Prostate gland (tissue), 2 donors: Measurements from ENCODE around the gene KCTD21. TPM values are rescaled to one million over a fixed set of nuclear protein-coding genes. Genes with fewer than 3 reads are reported as not detected.

Experiments
- DNase-seq: peaks from one replicate; pipeline ENCODE4 v3.0.0-alpha.2; 2019; ENCODE audit warnings: low spot score
- H3K27ac ChIP-seq, 2 donors: fragments of 200-600 bp; sonication (generic); 2 replicates each; pipeline ENCODE4 v1.5.1; 2017 to 2019
- H3K27me3 ChIP-seq: fragments of 200-600 bp; sonication (generic); replicated peaks from 2 replicates; pipeline ENCODE4 v1.5.1; 2019; ENCODE audit not compliant: insufficient read depth
- H3K36me3 ChIP-seq, 2 donors: fragments of 200-600 bp; sonication (generic); 1 replicate in 1 of 2; 2 replicates in 1 of 2; pipeline versions ENCODE4 v1.5.1 to v1.8.1; 2017 to 2019
- H3K4me1 ChIP-seq: fragments of 200-600 bp; sonication (generic); replicated peaks from 2 replicates; pipeline ENCODE4 v1.5.1; 2019
- H3K4me3 ChIP-seq, 2 donors: fragments of 200-600 bp; sonication (generic); 2 replicates each; pipeline ENCODE4 v1.5.1; 2017 to 2019
- H3K9me3 ChIP-seq: fragments of 200-600 bp; sonication (generic); 2 replicates; pipeline ENCODE4 v1.5.1; 2017
- CTCF ChIP-seq, 4 experiments: fragments of 200-600 bp in 2 of 4; fragments of 450-650 bp in 2 of 4; sonication (generic) in 2 of 4; IDR thresholded peaks; 1 replicate in 3 of 4; 2 replicates in 1 of 4; pipeline ENCODE4 v1.5.1; 2016 to 2019; ENCODE audit warnings: antibody characterized with exemption in 4 of 4, mild to moderate bottlenecking in 2 of 4, moderate library complexity in 2 of 4
- POLR2A ChIP-seq: fragments of 450-650 bp; IDR thresholded peaks from one replicate; pipeline ENCODE4 v1.6.1; 2016; ENCODE audit warnings: antibody characterized with exemption, mild to moderate bottlenecking
- POLR2AphosphoS5 ChIP-seq: sonication (generic); formaldehyde crosslinking; IDR thresholded peaks from one replicate; pipeline ENCODE4 v1.6.1; 2017; ENCODE audit warnings: antibody characterized with exemption
- WGBS: methylation state at CpG from one replicate; pipeline ENCODE4 v1.1.5; 2018; 5-methylcytosine and 5-hydroxymethylcytosine counted together
- intact Hi-C: fragments of 100-400 bp; cut with DNase I; formaldehyde crosslinking; loops from one replicate; pipeline ENCODE4 v1.14.2; 2022
- total RNA-seq, 2 donors: library from RNA; depleted of rRNA; stranded (reverse); fragments of >200 nt; gene quantifications; one replicate each; pipeline ENCODE4 v1.1.0, GENCODE V29; 2016

Gene KCTD21
- total RNA-seq, 2 donors from 2014 or later: 7.3 to 12.2 TPM

DNA sequence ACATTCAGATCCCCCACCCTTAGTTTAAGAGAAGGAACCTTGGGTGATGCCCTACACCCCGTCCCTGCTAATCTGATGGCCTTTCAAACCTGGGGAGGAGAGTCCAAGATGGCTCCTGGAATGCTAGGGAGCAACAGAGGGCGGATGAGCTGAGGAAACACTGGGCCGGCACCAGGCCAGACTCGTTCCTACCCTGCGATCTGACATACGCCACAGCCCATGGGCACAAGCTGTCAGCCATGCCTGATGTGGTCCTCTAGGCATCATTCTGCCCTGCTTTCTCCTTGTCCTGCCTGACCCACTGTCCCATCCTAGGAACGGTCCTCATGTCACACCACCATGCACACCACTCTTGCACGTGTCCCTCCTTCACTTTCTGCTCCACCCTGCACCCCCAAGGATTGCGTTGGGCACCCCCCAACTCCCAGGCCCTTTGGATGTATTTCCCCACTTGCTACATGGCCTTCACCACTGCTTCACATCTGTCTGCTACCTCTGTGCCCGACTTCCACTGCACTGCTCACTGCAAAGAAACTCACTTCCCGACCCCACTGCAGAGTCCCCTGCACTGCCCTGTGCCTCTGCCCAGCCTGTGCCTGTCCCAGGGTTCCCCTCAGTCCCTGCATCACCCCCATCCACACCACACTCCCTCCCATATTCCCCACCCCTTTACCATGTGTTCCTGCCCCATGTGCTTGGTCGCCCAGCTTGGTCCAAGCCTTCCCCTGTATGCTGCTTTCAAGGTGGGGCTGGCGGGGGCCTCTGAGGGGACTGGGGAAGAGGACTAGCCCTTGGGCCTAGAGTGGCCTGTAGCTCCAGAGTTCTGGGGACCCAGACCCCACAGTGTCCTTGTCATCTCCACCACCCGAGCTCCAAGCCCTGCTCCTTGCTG lies 29.5 kb upstream of the KCTD21 start:
- no peak for TF ChIP-seq POLR2AphosphoS5
- no peak for TF ChIP-seq POLR2A
- TF ChIP-seq CTCF (IDR thresholded peaks at IDR 0.05): no peak
- Histone ChIP-seq H3K27ac (no peak overlapping the region), H3K9me3 (no peaks in the 10 kb centered on the region), H3K36me3 (no peaks in the 10 kb centered on the region), H3K4me3 (no peak overlapping the region), H3K4me1 (no peaks in the 10 kb centered on the region), H3K27me3 (no peaks in the 10 kb centered on the region)
- WGBS: 99% methylated on average over 14 of the region's 14 CpGs
- intact Hi-C loops: no loop called here
- DNase-seq: no peak

DNA sequence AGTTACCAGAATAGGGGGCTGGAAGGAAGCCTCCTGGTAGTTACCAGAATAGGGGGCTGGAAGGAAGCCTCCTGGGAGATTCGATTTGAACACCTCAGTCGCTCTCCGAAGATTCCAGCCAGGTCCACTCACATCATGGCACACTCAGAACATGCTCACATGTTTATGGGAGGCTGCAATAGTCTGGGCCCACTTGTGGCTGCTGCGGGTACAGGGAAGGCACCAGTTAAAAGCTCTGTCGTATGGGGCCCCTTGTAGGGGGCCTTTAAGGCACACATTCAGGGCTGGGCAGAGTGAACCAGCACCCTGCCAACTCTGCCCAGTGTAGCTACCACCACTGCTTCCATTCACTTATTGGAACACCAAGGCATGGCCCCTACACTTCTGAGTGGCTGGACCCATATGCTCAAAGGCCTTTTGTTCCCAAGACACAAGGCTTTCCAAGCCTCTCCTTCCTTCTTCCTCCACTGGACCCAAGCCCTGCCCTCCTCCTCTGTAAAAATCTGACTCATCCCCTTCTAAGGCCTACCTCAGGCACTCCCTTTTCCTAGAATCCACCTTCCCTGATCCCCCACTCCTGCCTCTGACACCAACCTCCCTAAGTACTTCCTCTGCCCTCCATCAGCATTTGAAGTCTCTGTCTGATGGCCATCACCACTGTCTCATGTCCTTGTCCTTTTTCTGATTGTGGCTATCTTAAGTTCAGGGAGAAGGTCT lies 28.3 kb upstream of the KCTD21 start:
- 93% methylated on average over 5 of the region's 5 CpGs for WGBS
- DNase-seq: no peak
- Histone ChIP-seq H3K4me1 (no peaks in the 10 kb centered on the region), H3K27me3 (no peaks in the 10 kb centered on the region), H3K9me3 (no peaks in the 10 kb centered on the region), H3K27ac (no peak overlapping the region), H3K36me3 (no peaks in the 10 kb centered on the region), H3K4me3 (no peak overlapping the region)
- TF ChIP-seq CTCF (IDR thresholded peaks at IDR 0.05): no peak
- intact Hi-C loops: no loop called here

GRCh38 chr11:78216021-78216420 lies 27.6 kb upstream of the KCTD21 start:
- Histone ChIP-seq H3K4me3 (no peak overlapping the region), H3K27me3 (no peaks in the 10 kb centered on the region), H3K27ac (no peak overlapping the region), H3K4me1 (no peaks in the 10 kb centered on the region), H3K9me3 (no peaks in the 10 kb centered on the region), H3K36me3 (no peaks in the 10 kb centered on the region)
- intact Hi-C loops: no loop called here
- 94% methylated on average over 3 of the region's 3 CpGs for WGBS
- TF ChIP-seq POLR2AphosphoS5 (no peak), CTCF (IDR thresholded peaks at IDR 0.05) (no peak), POLR2A (no peak)
- no peak for DNase-seq

GRCh38 chr11:78214331-78215194 lies 26.1 kb upstream of the KCTD21 start:
- no peaks in the 10 kb centered on the region for H3K4me1 ChIP-seq
- H3K36me3 ChIP-seq: no peaks in the 10 kb centered on the region
- no peak overlapping the region for H3K27ac ChIP-seq
- no peak overlapping the region for H3K4me3 ChIP-seq
- no peaks in the 10 kb centered on the region for H3K27me3 ChIP-seq
- no peaks in the 10 kb centered on the region for H3K9me3 ChIP-seq
- no peak for TF ChIP-seq POLR2AphosphoS5
- DNase-seq: no peak
- WGBS: 82% methylated on average over 12 of the region's 12 CpGs
- intact Hi-C loops: no loop called here
